OCI-LY1 (cell line): Measurements from ENCODE around the gene SCD.

ENCODE experiments used
- EZH2 ChIP-seq: fragments of 200-600 bp; sonication (generic), shearing (Covaris generic); IDR thresholded peaks from 2 replicates; pipeline ENCODE4 v1.8.0; 2017; ENCODE audit warnings: borderline replicate concordance, mixed run types, mild to moderate bottlenecking, antibody characterized with exemption, low read length, moderate library complexity, mixed read lengths
- TF ChIP-seq, protein P1 (sequence below): fragments of 200-600 bp; sonication (generic), shearing (Covaris generic); IDR thresholded peaks from 2 replicates; pipeline ENCODE4 v1.5.1; 2017; ENCODE audit warnings: mild to moderate bottlenecking, antibody characterized with exemption, low read length, moderate library complexity, mixed read lengths

DNA sequence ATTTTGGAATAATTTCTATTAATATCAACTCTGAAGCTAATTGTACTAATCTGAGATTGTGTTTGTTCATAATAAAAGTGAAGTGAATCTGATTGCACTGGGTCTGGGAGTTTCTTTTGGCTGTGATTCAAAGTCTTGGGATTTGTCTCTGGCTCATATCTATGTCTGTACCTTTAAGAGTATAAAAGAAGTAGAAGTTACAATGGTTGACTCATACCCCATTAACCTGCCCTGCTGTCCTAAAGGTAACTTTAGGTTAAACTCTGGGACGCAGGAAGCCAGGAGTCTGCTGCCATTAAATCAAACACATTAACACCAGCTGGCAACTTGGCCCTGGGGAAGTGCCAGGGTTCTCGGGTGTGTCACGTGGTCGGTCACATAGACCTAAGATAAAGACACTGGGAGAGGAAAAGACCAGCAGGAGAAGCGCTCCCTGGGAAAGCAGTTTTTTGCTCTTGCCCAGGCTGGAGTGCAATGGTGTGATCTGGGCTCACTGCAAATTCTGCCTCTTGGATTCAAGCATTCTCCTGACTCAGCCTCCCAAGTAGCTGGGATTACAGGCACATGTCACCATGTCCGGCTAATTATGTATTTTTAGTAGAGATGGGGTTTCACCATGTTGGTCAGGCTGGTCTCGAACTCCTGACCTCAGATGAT is 17.8 kb downstream of the SCD start:
- no peak for TF ChIP-seq EZH2
- TF ChIP-seq, protein P1, sequence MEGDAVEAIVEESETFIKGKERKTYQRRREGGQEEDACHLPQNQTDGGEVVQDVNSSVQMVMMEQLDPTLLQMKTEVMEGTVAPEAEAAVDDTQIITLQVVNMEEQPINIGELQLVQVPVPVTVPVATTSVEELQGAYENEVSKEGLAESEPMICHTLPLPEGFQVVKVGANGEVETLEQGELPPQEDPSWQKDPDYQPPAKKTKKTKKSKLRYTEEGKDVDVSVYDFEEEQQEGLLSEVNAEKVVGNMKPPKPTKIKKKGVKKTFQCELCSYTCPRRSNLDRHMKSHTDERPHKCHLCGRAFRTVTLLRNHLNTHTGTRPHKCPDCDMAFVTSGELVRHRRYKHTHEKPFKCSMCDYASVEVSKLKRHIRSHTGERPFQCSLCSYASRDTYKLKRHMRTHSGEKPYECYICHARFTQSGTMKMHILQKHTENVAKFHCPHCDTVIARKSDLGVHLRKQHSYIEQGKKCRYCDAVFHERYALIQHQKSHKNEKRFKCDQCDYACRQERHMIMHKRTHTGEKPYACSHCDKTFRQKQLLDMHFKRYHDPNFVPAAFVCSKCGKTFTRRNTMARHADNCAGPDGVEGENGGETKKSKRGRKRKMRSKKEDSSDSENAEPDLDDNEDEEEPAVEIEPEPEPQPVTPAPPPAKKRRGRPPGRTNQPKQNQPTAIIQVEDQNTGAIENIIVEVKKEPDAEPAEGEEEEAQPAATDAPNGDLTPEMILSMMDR: no peak
